Mesodermal cell (in vitro differentiated cells): ENCODE results near the gene VPS39. TPM values are rescaled to one million over a fixed set of nuclear protein-coding genes. Genes with fewer than 3 reads are reported as not detected.
"Not testable (repeated sequence)": the region's sequence is repeated elsewhere in the genome, so short reads cannot be mapped to it uniquely, and the experiment has no call there.

Experiments
- H3K27ac ChIP-seq: 2 replicates; pipeline ENCODE4 v1.7.0; 2013; ENCODE audit warnings: mild to moderate bottlenecking, low read depth, low read length, moderate library complexity; ENCODE audit not compliant: severe bottlenecking
- H3K36me3 ChIP-seq: 2 replicates; pipeline ENCODE4 v1.7.1; 2013; ENCODE audit warnings: mild to moderate bottlenecking, low read length, moderate library complexity; ENCODE audit not compliant: control insufficient read depth, insufficient read depth
- H3K4me1 ChIP-seq: one replicate; pipeline ENCODE4 v1.7.1; 2013; ENCODE audit warnings: mild to moderate bottlenecking, low read length; ENCODE audit not compliant: insufficient read depth, control insufficient read depth, poor library complexity, severe bottlenecking
- H3K4me3 ChIP-seq: 2 replicates; pipeline ENCODE4 v1.7.0; 2013; ENCODE audit warnings: low read length, control low read depth, mild to moderate bottlenecking; ENCODE audit not compliant: insufficient read depth, poor library complexity, severe bottlenecking; ENCODE audit errors: extremely low read depth
- H3K9me3 ChIP-seq: 2 replicates; pipeline ENCODE4 v1.7.1; 2013; ENCODE audit warnings: mild to moderate bottlenecking, low read length, moderate library complexity; ENCODE audit not compliant: control insufficient read depth
- WGBS, 2 experiments: methylation state at CpG; one replicate each; pipeline ENCODE4 v1.1.5; 2013; ENCODE audit warnings: missing lambda C conversion rate in 2 of 2; ENCODE audit not compliant: insufficient coverage in 2 of 2; 5-methylcytosine and 5-hydroxymethylcytosine counted together
- polyA plus RNA-seq, 2 experiments: library from polyadenylated mRNA; stranded (reverse); fragments of 50-300 nt; gene quantifications; one replicate each; pipeline ENCODE4 v1.2.3, GENCODE V29; 2013

VPS39 gene, protein sequence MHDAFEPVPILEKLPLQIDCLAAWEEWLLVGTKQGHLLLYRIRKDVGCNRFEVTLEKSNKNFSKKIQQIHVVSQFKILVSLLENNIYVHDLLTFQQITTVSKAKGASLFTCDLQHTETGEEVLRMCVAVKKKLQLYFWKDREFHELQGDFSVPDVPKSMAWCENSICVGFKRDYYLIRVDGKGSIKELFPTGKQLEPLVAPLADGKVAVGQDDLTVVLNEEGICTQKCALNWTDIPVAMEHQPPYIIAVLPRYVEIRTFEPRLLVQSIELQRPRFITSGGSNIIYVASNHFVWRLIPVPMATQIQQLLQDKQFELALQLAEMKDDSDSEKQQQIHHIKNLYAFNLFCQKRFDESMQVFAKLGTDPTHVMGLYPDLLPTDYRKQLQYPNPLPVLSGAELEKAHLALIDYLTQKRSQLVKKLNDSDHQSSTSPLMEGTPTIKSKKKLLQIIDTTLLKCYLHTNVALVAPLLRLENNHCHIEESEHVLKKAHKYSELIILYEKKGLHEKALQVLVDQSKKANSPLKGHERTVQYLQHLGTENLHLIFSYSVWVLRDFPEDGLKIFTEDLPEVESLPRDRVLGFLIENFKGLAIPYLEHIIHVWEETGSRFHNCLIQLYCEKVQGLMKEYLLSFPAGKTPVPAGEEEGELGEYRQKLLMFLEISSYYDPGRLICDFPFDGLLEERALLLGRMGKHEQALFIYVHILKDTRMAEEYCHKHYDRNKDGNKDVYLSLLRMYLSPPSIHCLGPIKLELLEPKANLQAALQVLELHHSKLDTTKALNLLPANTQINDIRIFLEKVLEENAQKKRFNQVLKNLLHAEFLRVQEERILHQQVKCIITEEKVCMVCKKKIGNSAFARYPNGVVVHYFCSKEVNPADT
- 41.5 TPM for polyA plus RNA-seq (2013, experiment 1 of 2)
- 39.3 TPM for polyA plus RNA-seq (2013, experiment 2 of 2)

DNA sequence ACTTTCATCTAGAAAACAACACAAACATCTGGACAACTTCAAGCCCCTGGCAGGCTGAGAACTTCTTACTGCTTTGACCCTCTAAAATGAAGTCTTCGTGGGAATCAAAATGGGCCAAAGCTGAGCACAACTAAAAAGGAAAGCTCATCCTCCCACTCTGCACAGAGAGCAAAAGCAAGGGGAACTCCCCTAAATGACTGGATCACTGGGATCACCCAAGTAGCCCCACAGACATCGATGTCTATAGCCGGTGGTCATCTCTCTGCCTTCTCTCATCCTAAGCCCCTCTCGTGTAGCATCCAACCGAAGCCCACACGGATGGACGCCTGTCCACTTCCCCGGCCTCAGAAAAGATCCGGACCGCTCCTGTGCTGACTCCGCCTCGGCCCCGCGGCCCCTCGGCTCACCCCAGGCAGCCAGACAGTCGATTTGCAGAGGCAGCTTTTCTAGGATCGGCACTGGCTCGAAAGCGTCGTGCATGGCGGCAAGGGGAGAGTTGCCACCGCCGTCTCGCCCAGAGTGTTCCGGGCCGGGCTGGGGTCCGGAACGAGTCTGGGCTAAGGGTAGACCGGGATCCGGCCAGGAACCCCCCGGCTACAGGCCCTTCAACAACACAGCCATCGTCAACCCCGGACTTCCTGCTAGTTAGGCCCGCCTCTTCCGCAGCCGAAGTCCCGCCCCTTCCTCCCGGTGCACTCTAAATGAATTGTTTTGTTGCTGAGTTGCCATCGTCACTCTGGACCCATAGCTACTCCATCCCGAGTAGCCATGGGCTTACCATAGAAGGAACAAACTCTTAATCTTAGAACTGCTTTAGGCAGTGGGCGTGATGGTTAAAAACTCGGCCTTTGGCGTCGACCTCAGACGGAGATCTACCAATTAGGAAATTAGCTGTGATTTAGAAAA is at the start of gene VPS39:
TSS of gene VPS39 (minus strand) at position 631 of the 906 bp plus-strand sequence. CDS start at position 480, 151 bp downstream.
- no peaks in the 10 kb centered on the region for H3K4me1 ChIP-seq
- peaks cover 60% of the 10 kb centered on the region for H3K36me3 ChIP-seq
- WGBS, 2 experiments, result 0 to 2% methylated on average over 28 to 32 of the region's 45 CpGs
- H3K27ac ChIP-seq, result peak within 1 kb of the TSS; percentile 70
- H3K9me3 ChIP-seq, result no peaks in the 10 kb centered on the region
- peak within 1 kb of the TSS; percentile 62 for H3K4me3 ChIP-seq

DNA sequence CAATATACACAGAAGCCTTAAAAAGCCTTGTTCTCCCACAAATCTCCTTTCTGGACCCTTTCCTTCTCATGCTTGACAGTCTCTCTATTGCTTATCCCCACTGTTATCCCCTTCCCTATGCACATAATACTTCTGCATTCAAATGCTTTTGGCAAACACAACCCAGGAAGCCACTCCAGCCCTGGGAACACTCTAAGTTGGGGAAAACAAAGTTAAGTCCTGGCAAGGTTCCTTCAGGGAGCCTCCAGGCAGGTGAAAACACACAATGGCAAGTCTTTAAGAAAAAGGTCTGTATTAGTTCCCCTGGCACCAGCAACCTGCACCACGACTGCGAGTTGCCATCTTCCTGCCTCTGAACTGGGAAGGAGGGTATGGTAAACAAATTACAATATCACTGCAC is 45.2 kb upstream of the VPS39 start:
- no CpG with 5 or more reads among the region's 2 CpGs for WGBS, 2 experiments
- H3K9me3 ChIP-seq, result peaks cover 22% of the 10 kb centered on the region
- no peak overlapping the region for H3K27ac ChIP-seq
- no peak overlapping the region for H3K4me3 ChIP-seq
- no peaks in the 10 kb centered on the region for H3K4me1 ChIP-seq
- H3K36me3 ChIP-seq, result peaks cover 61% of the 10 kb centered on the region

DNA sequence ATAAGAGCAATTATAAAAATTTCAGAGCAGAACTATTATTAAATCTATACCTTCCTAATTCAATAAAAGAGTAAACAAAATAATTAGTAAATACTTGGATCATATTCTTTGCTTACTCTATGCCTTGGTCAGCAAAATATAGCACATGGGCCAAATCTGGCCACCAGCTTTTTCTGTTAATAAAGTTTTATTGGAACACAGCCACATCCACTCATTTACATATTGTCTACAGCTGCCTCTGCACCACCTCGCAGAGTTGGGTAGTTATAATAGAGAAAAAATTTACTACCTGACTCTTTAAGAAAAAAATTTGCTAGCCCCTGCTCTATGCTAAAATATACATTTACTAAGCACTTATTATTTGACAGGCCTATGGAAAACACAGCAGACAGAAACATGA is 32.7 kb upstream of the VPS39 start:
- H3K4me1 ChIP-seq, result no peaks in the 10 kb centered on the region
- H3K9me3 ChIP-seq, result no peaks in the 10 kb centered on the region
- H3K4me3 ChIP-seq, result no peak overlapping the region
- H3K36me3 ChIP-seq, result peaks cover 59% of the 10 kb centered on the region
- H3K27ac ChIP-seq, result no peak overlapping the region
- no CpG with 5 or more reads among the region's 1 CpG for WGBS, 2 experiments

DNA sequence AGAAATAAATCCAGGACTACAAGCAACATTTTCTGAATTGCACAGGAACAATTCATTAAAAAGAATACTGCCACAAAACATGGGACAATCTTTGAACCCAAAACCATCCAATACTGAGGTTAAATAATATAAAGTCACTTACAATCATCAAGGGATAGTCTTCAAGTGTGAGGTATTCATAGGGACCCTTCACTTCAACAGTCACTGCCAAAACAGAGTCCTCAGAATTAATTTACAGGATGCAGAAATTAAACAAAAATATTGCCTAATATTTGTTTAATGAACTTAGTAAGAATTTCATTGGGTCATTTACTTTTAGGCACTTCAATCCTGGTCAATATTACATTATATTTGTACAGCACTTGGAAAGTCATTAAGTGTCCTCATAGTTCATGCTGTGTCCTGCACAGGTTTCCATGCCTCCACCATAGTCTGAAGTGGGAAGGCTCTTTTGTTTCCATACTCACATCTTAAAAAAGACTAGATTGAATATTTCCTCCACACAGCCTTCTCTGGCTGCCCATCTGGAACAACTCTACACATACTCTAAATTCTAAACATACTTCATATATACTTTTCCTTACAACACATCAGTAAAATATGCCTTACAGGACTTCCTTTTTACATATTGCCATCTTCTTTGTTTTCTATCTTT is 31.6 kb upstream of the VPS39 start:
- Histone ChIP-seq H3K9me3 (no peaks in the 10 kb centered on the region), H3K4me1 (no peaks in the 10 kb centered on the region), H3K36me3 (peaks cover 69% of the 10 kb centered on the region), H3K27ac (no peak overlapping the region), H3K4me3 (no peak overlapping the region)

DNA sequence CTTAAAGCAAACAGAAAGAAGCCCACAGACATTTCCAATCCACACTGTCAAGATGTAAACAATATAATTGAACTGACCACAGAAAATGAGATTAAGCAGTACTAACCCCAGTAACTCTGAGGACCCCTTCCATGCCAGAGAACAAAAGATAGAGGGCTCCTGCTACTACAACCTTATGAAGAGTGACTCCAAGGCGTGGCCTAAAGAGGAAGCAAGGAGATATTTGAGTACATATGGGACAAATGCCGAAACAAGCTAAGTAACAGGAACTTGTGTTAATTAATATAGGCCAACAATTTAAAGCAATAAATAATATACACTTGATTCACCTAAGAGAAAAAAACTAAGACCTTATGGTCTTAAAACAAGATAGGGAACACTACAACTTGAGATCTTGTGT is 25.0 kb upstream of the VPS39 start:
- H3K9me3 ChIP-seq, result no peaks in the 10 kb centered on the region
- H3K36me3 ChIP-seq, result peaks cover 79% of the 10 kb centered on the region
- H3K27ac ChIP-seq, result no peak overlapping the region
- no peaks in the 10 kb centered on the region for H3K4me1 ChIP-seq
- H3K4me3 ChIP-seq, result no peak overlapping the region
- no CpG with 5 or more reads among the region's 2 CpGs for WGBS, 2 experiments

DNA sequence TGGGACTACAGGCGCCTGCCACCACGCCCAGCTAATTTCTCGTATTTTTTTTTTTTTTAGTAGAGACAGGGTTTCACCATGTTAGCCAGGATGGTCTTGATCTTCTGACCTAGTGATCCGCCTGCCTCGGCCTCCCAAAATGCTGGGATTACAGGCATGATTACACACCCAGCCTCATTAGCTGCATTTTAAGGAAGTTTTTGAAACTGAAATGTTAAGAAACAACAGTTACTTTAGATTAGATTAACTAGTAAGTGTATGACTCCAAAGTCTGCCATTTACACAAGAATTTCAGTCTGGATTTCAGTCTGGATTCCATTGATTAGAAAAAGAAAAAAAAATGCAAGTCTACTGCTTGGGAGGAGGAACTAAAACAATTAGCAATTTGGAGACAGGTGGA is 24.5 kb upstream of the VPS39 start:
- Histone ChIP-seq H3K9me3 (no peaks in the 10 kb centered on the region), H3K36me3 (peaks cover 79% of the 10 kb centered on the region), H3K4me1 (no peaks in the 10 kb centered on the region), H3K4me3 (no peak overlapping the region), H3K27ac (no peak overlapping the region)
- WGBS, 2 experiments, result 70 to 80% methylated on average over 2 of the region's 5 CpGs

DNA sequence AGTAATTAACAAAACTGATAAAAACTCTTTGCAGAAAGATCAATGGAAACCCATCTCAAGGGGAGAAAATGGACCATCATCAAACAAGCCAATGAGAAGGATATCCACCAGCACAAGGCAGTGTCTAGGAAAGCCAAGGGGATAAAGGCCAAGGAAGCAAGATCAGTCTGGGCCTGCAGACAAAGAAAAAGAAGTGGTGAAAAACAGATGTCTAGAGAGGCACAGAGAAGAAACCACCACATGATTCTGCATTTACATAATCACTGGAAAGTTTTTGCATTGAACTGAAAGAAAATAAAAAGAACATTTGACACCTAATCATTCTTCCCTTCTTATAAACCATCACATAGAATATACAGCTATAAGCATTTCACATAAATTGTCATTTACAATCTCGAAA is 23.0 kb upstream of the VPS39 start:
- H3K9me3 ChIP-seq, result no peaks in the 10 kb centered on the region
- no peaks in the 10 kb centered on the region for H3K4me1 ChIP-seq
- H3K27ac ChIP-seq, result no peak overlapping the region
- H3K4me3 ChIP-seq, result no peak overlapping the region
- H3K36me3 ChIP-seq, result peaks cover 80% of the 10 kb centered on the region
- 92 to 100% methylated on average over 1 of the region's 1 CpG for WGBS, 2 experiments

DNA sequence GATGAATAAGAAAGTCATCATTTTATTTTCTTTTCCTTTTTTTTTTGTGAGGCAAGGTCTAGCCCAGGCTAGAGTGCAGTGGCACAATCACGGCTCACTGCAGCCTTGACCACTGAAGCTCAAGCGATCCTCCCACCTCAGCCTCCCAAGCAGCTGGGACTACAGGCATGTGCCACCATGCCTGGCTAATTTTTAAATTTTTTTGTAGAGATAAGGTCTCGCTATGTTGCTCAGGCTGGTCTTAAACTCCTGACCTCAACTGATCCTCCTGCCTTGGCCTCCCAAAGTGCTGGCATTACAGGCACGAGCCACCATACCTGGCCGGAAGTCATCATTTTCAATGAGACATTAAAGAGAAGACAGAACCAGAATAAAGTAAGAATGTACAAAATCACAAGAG is 20.9 kb upstream of the VPS39 start:
- not testable (repeated sequence) for H3K4me1 ChIP-seq, H3K27ac ChIP-seq, H3K9me3 ChIP-seq, H3K4me3 ChIP-seq
- 94 to 95% methylated on average over 3 of the region's 5 CpGs for WGBS, 2 experiments
- peaks cover 80% of the 10 kb centered on the region for H3K36me3 ChIP-seq

DNA sequence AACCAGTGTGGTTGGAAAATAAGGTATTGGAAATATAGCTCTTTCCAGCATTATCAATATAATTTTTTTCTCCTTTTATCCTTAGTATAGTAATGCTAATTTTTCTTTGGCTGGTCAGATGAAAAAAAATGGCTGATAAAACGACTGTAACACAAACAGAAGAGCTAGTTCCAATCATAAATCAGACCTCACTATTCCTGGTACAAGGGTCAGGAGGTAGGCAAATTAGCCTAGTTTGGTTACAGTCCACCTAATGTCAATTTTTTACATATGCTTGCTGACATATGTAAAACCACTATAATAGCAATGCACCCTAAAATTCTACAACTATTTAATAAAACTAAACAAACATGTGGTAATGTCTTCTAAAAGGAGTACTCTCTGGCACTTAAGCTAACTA is 19.9 kb upstream of the VPS39 start:
- Histone ChIP-seq H3K36me3 (peaks cover 78% of the 10 kb centered on the region), H3K4me1 (no peaks in the 10 kb centered on the region), H3K27ac (no peak overlapping the region), H3K4me3 (no peak overlapping the region), H3K9me3 (no peaks in the 10 kb centered on the region)
- no CpG with 5 or more reads among the region's 1 CpG for WGBS, 2 experiments

DNA sequence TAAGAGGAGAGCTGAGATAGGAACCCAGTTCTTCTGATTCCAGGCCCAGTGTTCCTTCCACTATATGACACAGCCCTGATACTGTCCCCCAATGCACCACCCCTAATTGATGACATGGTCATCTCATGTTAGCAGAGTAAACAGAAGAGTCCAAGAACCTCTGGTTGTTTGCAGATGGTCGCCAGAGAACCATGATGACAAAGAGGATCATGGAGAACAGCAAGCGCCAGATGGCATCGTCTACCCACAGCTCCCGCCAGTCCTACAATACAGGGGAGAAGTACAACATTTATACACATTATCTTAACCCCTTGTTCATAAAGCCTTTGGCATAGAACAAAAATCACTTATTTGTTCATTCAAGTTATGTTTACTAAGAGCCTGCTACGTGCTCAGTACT is 18.5 kb upstream of the VPS39 start:
- no peak overlapping the region for H3K27ac ChIP-seq
- H3K4me3 ChIP-seq, result no peak overlapping the region
- H3K4me1 ChIP-seq, result no peaks in the 10 kb centered on the region
- 96 to 100% methylated on average over 4 of the region's 5 CpGs for WGBS, 2 experiments
- H3K9me3 ChIP-seq, result no peaks in the 10 kb centered on the region
- H3K36me3 ChIP-seq, result peaks cover 80% of the 10 kb centered on the region
